Measurements from ENCODE around the gene NDUFA7. TPM values are rescaled to one million over a fixed set of nuclear protein-coding genes. Genes with fewer than 3 reads are reported as not detected.

NDUFA7 gene
- polyA plus RNA-seq, 1 donor from 2014 or later, result 37.3 TPM

- no peak overlapping the region for H3K4me2 ChIP-seq (ENCODE audit: low read length)
- no peak overlapping the region for H2AFZ ChIP-seq (ENCODE audit: low read depth, low read length)
- no peaks in the 10 kb centered on the region for H4K20me1 ChIP-seq (ENCODE audit: insufficient read depth)
- H3K9me2 ChIP-seq (ENCODE audit: insufficient read depth, low read length), result no peaks in the 10 kb centered on the region
- H3K9ac ChIP-seq (ENCODE audit: low read length), result peak overlapping the region; percentile 60
- H3F3A ChIP-seq (ENCODE audit: insufficient read depth, low read length, poor library complexity, severe bottlenecking), result no peaks in the 10 kb centered on the region
- peak overlapping the region; percentile 62 for H3K4me3 ChIP-seq (ENCODE audit: low read length)
- no peaks in the 10 kb centered on the region for H3K36me3 ChIP-seq (ENCODE audit: insufficient read depth, low read length)
- H3K27me3 ChIP-seq (ENCODE audit: insufficient read depth, low read depth, low read length), result peaks cover 55% of the 10 kb centered on the region
- H3K9me3 ChIP-seq (ENCODE audit: low read length), result no peaks in the 10 kb centered on the region
- TF ChIP-seq TAF1 (IDR thresholded peaks at IDR 0.05; ENCODE audit: low read depth) (no peak), MXI1 (conservative IDR thresholded peaks at IDR 0.05; ENCODE audit: poor library complexity, severe bottlenecking) (peak; percentile 23), EP300 (conservative IDR thresholded peaks at IDR 0.05; ENCODE audit: poor library complexity, severe bottlenecking) (peak; percentile 32), POLR2AphosphoS5 (IDR thresholded peaks at IDR 0.05) (no peak), EZH2 (IDR thresholded peaks at IDR 0.05; ENCODE audit: borderline replicate concordance, insufficient read depth, low read length, poor library complexity, severe bottlenecking) (no peak), RAD21 (conservative IDR thresholded peaks at IDR 0.05) (no peak), SMC3 (conservative IDR thresholded peaks at IDR 0.05; ENCODE audit: poor library complexity) (no peak)
- TF ChIP-seq, protein P1, sequence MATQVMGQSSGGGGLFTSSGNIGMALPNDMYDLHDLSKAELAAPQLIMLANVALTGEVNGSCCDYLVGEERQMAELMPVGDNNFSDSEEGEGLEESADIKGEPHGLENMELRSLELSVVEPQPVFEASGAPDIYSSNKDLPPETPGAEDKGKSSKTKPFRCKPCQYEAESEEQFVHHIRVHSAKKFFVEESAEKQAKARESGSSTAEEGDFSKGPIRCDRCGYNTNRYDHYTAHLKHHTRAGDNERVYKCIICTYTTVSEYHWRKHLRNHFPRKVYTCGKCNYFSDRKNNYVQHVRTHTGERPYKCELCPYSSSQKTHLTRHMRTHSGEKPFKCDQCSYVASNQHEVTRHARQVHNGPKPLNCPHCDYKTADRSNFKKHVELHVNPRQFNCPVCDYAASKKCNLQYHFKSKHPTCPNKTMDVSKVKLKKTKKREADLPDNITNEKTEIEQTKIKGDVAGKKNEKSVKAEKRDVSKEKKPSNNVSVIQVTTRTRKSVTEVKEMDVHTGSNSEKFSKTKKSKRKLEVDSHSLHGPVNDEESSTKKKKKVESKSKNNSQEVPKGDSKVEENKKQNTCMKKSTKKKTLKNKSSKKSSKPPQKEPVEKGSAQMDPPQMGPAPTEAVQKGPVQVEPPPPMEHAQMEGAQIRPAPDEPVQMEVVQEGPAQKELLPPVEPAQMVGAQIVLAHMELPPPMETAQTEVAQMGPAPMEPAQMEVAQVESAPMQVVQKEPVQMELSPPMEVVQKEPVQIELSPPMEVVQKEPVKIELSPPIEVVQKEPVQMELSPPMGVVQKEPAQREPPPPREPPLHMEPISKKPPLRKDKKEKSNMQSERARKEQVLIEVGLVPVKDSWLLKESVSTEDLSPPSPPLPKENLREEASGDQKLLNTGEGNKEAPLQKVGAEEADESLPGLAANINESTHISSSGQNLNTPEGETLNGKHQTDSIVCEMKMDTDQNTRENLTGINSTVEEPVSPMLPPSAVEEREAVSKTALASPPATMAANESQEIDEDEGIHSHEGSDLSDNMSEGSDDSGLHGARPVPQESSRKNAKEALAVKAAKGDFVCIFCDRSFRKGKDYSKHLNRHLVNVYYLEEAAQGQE (IDR thresholded peaks at IDR 0.05; ENCODE audit: borderline replicate concordance), result no peak
- TF ChIP-seq, protein P2, sequence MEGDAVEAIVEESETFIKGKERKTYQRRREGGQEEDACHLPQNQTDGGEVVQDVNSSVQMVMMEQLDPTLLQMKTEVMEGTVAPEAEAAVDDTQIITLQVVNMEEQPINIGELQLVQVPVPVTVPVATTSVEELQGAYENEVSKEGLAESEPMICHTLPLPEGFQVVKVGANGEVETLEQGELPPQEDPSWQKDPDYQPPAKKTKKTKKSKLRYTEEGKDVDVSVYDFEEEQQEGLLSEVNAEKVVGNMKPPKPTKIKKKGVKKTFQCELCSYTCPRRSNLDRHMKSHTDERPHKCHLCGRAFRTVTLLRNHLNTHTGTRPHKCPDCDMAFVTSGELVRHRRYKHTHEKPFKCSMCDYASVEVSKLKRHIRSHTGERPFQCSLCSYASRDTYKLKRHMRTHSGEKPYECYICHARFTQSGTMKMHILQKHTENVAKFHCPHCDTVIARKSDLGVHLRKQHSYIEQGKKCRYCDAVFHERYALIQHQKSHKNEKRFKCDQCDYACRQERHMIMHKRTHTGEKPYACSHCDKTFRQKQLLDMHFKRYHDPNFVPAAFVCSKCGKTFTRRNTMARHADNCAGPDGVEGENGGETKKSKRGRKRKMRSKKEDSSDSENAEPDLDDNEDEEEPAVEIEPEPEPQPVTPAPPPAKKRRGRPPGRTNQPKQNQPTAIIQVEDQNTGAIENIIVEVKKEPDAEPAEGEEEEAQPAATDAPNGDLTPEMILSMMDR (IDR thresholded peaks at IDR 0.05; ENCODE audit: poor library complexity, severe bottlenecking), result peak; percentile 50
- H3K27ac ChIP-seq (ENCODE audit: low read length), result no peak overlapping the region
- no peaks in the 10 kb centered on the region for H3K79me2 ChIP-seq (replicated peaks; ENCODE audit: insufficient read depth, low read length)
Observed at GRCh38 chr19:8335343-8336071, 14.3 kb upstream of the NDUFA7 start.

- TF ChIP-seq POLR2AphosphoS5 (IDR thresholded peaks at IDR 0.05), result peak; percentile 27
- TF ChIP-seq EP300 (conservative IDR thresholded peaks at IDR 0.05; ENCODE audit: poor library complexity, severe bottlenecking), result no peak
- peak overlapping the region; percentile 62 for H3K4me3 ChIP-seq (ENCODE audit: low read length)
- no peaks in the 10 kb centered on the region for H3K36me3 ChIP-seq (ENCODE audit: insufficient read depth, low read length)
- no peak overlapping the region for H3K27ac ChIP-seq (ENCODE audit: low read length)
- H3K9me3 ChIP-seq (ENCODE audit: low read length), result no peaks in the 10 kb centered on the region
- H3K79me2 ChIP-seq (replicated peaks; ENCODE audit: insufficient read depth, low read length), result no peaks in the 10 kb centered on the region
- peak overlapping the region; percentile 60 for H3K9ac ChIP-seq (ENCODE audit: low read length)
- H3K9me2 ChIP-seq (ENCODE audit: insufficient read depth, low read length), result no peaks in the 10 kb centered on the region
- H2AFZ ChIP-seq (ENCODE audit: low read depth, low read length), result no peak overlapping the region
- H3K4me2 ChIP-seq (ENCODE audit: low read length), result no peak overlapping the region
- peaks cover 51% of the 10 kb centered on the region for H3K27me3 ChIP-seq (ENCODE audit: insufficient read depth, low read depth, low read length)
- no peaks in the 10 kb centered on the region for H4K20me1 ChIP-seq (ENCODE audit: insufficient read depth)
- H3F3A ChIP-seq (ENCODE audit: insufficient read depth, low read length, poor library complexity, severe bottlenecking), result no peaks in the 10 kb centered on the region
Observed at GRCh38 chr19:8334458-8335342, 13.5 kb upstream of the NDUFA7 start.
